A549 treated with CpdA at 1 μM for 4 hours (cell line): ENCODE results near the gene AMZ1. TPM values are rescaled to one million over a fixed set of nuclear protein-coding genes. Genes with fewer than 3 reads are reported as not detected.

Experiments used
- total RNA-seq: library from RNA; stranded (reverse); fragments of 200-300 nt; extraction: Qiagen RNA extraction; gene quantifications from 5 replicates; pipeline ENCODE4 v1.2.3, GENCODE V29; 2022; ENCODE audit warnings: low read depth

The AMZ1 gene
- total RNA-seq = 0.05 TPM in 1 of 5 replicates, not detected in the others

GRCh38 chr7:2687881-2688318, at the start of gene AMZ1:
AMZ1 (plus strand) TSS chr7:2688202; CDS start chr7:2700452, 12,250 bp downstream.

Other genes with a start within 250 kb of the AMZ1 start
- not detected in 5 replicates for gene GRIFIN, start 211.8 kb upstream of the AMZ1 start, total RNA-seq
- gene LFNG, start 168.4 kb upstream of the AMZ1 start, total RNA-seq = 8.4 to 14.0 TPM (median 12.7 TPM) in 5 replicates
- gene BRAT1, start 132.7 kb upstream of the AMZ1 start, total RNA-seq = 25.2 to 40.5 TPM (median 35.0 TPM) in 5 replicates
- 9.8 to 14.8 TPM (median 12.3 TPM) in 5 replicates for gene IQCE, start 129.2 kb upstream of the AMZ1 start, total RNA-seq
- 46.2 to 65.0 TPM (median 56.5 TPM) in 5 replicates for gene TTYH3, start 56.2 kb upstream of the AMZ1 start, total RNA-seq
- gene GNA12, start 156.1 kb downstream of the AMZ1 start, total RNA-seq = 40.6 to 50.0 TPM (median 47.0 TPM) in 5 replicates